GM19395 (cell line): ENCODE results near the gene TEK.
"Not testable (repeated sequence)": the region's sequence is repeated elsewhere in the genome, so short reads cannot be mapped to it uniquely, and the experiment has no call there.

Experiments
- ATAC-seq: cut with Tn5 transposase; IDR thresholded peaks from one replicate; pipeline ENCODE4 v1.9.1; 2021; ENCODE audit warnings: mild to moderate bottlenecking, moderate library complexity; ENCODE audit not compliant: unreplicated experiment

TEK gene

DNA sequence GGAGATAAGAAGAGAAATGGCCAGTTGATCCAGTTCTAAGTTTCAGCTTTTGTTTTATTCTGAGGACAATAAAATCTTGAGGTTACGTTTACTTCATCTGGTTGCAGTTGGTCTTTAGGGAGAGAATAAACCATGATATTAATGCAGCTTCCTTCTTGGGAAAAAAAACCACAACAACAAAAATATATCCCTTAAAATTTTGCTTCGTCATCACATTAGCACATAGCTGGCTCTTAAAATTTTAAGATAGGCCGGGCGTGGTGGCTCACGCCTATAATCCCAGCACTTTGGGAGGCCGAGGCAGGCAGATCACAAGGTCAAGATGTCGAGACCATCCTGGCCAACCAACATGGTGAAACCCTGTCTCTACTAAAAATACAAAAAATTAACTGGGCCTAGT is 101.6 kb downstream of the TEK start:
- ATAC-seq = no peak

DNA sequence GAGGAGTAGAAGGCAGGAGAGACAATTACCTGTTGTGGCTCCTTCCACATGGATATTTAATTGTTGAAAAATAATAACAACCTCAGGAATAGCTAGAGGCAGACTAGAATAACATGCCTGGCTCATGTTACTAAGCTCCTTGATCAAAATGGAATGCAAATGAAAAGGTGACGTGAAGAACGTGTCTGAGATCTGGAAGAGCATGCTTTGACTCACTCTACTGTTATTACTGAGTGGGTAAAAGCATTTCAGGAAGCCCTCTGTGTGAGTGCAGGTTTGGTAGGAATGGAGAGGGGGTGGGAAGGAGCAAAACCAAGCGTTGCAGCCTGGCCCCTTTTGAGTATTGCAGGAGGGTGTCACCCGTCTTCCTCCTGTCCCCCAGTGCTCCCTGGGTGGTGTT is 103.2 kb downstream of the TEK start:
- ATAC-seq = no peak

DNA sequence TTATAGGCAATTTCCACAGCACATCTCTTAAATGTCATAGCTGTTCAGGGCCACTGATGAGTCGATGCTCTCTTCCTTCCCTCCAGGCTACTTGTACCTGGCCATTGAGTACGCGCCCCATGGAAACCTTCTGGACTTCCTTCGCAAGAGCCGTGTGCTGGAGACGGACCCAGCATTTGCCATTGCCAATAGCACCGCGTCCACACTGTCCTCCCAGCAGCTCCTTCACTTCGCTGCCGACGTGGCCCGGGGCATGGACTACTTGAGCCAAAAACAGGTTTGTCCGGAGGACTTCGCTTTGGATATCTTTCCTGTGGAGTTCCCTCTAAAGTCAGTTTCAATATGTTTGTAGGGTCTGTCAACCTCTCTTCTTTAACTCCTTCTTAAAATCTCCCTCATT is 103.6 kb downstream of the TEK start:
- ATAC-seq = no peak

DNA sequence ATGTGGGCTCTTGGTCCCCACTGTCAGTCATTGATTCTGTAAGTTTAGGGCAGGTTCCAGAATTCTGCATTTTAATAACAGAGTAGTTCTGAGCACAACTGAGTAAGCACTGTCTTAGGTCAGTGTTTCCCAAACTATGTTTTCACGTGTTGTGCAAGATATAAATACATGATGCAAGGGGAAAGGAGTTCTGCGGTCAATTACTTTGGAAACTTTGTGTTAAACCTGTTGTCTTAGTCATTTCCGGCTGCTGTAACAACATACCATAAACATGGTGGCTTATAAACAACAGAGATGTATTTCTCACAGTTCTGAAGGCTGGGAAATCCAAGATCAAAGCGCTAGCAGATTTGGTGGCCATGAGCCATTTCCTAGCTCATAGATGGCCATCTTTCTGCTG is 118.2 kb downstream of the TEK start:
- no peak for ATAC-seq

DNA sequence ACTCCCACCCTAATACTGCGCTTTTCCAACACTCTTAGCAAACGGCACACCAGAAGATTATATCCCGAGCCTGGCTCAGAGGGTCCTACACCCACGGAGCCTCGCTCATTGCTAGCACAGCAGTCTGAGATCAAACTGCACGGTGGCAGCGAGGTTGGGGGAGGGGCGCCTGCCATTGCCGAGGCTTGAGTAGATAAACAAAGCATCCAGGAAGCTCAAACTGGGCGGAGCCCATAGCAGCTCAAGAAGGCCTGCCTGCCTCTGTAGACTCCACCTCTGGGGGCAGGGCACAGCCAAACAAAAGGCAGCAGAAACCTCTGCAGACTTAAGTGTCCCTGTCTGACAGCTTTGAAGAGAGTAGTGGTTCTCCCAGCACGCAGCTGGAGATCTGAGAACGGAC is 130.6 kb downstream of the TEK start:
- not testable (repeated sequence) for ATAC-seq

DNA sequence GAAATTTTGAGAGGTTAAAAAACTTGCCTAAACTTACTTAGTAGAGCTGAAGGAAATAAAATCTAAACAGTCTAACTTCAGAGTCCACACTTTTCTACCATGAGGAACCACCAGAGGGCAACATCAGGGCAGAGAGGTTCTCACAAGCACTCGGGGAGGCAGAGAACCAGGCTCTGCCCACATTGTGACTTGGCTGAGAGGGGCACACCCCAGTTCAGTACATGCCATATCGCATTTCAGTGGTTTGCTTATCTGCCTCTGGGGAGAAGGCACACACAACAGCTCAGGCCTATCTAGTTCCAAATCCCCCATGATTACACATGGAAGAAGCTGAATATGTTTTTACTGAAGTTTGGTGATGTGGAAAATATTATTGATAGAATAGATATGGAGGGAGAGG is 138.7 kb downstream of the TEK start:
- ATAC-seq = peak; percentile 82

DNA sequence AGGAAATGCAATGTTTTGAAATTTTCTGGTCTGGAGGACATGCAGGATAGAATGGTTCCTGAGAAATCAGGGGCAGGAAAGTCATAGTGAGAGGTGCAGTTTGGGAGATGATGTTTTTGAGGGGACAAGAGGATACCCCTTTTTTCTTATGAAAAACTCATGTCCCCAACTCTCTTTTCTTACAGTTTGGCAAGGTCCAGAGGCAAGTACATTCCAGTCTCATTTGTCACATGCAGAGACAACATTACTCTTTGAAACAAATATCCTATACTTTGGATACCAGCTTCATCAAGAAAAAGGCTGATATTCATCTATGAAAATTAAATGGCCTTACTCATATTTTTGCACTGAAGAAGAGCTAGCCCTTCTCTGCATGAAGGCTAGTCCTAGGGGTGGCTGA is 139.7 kb downstream of the TEK start:
- ATAC-seq = no peak

DNA sequence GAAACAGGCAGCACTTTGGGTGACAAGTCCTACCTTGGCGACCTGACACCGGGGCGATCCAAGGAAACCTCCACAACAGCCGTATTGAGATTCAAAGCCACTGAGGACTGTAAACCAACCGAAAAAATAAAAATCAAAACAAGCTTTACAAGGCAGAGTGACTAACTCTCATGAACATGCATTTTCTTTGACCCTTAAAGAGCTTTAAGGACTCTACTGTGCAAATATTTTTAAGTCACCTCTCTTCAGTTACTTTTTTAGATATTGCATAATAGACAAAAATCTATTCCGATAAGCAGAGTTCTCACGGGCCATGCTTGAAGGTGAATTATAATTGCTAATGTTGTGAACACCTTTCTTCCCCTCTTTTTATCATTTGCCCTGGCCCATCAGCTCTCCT is 149.6 kb downstream of the TEK start:
- no peak for ATAC-seq

DNA sequence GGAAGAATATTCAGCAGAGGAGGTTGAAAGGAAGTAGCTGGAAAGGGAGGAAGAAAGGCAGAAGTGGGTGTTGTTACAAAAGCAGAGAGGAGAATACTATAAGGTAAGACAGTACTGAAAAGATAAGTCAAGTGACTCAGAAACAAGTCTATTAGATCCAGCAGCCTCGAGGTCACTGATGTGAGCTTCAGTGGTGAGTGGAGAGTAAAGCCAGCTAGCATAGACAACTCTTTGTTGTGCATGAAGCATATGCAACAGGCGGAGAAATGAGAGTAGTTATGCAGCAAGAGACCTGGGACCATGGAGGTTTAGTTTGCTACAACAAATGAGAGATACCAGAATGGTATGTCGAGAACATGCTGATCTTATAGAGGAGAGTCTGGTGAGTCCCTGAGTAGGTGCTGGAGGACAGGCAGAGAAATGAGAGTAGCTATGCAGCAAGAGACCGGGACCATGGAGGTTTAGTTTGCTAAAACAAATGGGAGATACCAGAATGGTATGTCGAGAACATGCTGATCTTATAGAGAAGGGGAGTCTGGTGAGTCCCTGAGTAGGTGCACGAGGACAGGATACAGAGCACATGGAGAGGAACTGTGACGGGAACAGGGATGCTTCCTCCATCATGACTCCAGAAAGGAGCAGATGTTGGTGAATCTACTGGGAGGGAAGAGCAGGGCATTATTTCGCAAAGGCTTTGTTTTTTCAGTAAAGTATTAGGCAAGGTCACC is 151.9 kb downstream of the TEK start:
- no peak for ATAC-seq

DNA sequence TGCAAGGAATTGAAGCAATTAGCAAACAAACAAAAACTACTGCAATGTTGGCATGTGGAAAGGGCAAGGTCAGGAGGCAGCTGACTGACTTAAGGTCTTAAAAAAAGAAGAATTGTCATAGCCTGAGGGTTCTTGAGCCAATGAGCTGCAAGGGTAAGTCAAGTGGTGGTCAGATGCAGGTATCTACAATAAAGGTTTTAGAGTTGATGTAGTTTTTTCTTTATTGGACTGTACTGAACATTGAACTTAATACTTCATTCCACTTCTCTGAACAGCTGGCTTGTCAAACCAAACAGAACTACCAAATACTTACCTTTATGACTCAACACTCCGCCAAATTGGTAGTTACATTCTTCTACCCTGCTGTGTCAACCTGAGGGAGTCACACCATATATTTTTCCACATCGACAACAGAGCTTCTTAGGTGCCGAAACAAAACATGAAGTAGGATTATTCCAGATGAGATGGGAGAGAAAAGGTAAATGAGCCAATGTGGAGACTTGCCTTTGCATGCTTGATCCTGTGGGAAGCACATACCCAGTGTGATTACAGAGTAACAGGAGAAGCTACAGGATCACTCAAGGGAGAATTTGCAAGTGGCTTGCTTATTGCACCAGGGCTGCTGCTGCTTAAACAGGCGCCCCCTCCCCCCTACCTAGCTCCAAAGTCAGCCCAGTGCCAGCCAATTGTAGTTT is 152.6 kb downstream of the TEK start:
- no peak for ATAC-seq

DNA sequence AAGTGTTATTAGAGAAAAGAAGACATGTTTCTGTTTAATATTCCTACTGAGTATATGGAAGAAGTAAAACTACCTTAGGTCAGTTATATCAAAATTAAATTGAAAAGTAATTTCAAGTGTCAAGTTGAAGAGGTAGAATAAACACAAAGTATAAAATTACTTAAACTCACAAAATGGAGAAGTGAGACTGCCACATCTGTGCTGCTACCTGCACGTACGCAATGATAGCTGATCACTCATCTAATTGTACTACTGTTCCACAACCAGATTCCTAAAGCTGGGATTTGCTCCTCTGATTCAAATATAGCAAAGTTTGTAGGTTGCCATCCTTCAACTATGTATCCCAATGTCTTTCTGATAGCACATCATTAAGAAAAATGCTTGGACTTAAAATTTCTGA is 163.1 kb downstream of the TEK start:
- no peak for ATAC-seq

DNA sequence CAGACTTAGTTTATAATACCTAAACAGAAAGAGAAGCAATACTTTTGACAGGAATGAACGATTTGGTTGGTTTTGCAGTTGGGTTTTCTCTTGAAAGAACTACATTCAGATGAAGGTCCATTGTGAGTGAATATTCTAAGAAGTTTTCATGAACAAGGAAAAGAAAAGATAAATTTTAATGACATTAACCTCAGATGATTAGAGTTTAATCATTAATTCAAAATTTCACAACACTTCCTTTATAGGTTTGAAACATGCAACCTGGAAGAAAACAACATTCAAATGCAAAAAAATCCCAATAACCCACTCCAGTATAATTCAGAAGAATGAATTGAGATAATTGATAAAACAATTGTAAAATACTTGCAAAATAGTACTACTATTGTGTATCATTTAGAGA is 164.2 kb downstream of the TEK start:
- no peak for ATAC-seq

DNA sequence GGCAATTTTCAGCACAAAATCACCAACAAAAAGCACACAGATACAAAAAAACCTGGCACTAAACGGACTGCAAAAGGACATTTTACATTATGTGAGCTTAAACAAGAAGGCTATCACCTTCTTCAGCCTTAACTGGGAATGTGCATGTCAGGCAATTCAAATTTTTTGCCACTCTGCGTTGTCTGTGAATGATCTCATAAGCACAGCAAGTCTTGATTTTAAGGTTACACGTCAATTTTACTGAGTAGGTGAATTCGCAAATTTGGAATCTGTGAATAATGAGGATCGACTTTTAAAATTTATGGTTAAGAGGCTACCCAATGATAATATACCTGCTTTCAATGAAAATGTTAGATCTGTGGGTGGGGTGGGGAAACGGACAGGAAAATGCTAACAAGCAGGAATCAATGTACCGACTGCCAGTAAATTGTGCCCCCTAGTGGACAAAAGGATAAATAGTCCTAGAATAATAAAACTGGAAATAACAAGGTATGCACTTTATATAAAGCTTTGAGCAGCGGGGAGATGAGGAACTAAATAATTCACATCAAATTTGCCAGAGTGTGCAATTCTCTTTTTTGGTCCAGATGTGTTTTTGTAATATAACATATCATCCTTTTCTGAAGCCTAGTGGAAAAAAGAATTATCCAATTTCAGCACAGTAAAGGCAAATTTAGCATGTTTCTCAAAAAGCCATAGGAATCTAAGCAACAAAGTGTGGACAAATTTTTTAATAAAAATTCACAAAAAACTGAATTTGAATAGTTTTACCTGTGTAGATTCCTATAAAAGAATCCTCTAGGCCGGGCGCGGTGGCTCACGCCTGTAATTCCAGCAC is 167.4 kb downstream of the TEK start:
- ATAC-seq = no peak

DNA sequence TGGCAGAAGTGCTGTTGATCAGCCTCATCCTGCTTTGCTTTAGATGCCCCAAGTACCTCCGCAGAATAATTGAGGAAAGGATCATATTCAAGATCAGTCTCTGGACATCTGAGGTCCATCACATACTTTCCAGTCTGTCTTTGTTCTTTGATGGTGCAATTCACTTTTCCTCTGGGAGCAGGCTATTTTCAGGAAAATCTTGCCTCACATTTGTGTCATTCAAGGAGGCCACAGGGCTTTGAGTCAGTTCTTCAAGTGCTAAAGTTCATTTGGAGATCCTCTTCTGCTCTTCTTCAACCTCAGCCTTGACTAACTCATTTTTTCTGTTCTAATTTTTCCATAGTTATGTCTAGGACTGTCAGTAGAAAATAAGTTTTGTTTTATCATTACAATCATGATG is 169.3 kb downstream of the TEK start:
- ATAC-seq = no peak

DNA sequence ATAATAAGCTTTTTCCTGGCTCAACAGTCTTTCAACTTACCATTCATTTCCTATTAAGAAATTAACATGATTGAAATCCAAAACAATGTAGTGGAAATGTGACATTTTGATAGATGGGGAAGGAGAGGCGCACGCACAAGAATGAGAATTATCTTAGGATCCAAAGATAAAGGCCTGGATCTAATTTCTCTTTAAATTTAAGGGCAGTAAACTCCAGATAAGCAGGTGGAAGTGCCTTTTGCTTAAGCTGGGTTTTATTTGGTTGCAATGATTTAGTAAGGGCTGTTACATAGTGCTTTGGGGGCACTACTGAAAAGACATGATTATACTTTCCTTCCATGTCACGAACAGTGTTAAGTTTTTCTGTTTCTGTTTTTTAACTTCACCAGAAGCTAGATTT is 170.6 kb downstream of the TEK start:
- ATAC-seq = no peak
